A549 treated with AZD9567 at 1 μM for 4 hours (cell line): ENCODE results near the gene ICAM2. TPM values are rescaled to one million over a fixed set of nuclear protein-coding genes. Genes with fewer than 3 reads are reported as not detected.

ENCODE experiments used
- total RNA-seq: library from RNA; stranded (reverse); fragments of 200-300 nt; extraction: Qiagen RNA extraction; gene quantifications from 5 replicates; pipeline ENCODE4 v1.2.3, GENCODE V29; 2022; ENCODE audit not compliant: insufficient read depth

Gene ICAM2
- total RNA-seq = 0.08 to 0.09 TPM in 2 of 5 replicates, not detected in the others

DNA sequence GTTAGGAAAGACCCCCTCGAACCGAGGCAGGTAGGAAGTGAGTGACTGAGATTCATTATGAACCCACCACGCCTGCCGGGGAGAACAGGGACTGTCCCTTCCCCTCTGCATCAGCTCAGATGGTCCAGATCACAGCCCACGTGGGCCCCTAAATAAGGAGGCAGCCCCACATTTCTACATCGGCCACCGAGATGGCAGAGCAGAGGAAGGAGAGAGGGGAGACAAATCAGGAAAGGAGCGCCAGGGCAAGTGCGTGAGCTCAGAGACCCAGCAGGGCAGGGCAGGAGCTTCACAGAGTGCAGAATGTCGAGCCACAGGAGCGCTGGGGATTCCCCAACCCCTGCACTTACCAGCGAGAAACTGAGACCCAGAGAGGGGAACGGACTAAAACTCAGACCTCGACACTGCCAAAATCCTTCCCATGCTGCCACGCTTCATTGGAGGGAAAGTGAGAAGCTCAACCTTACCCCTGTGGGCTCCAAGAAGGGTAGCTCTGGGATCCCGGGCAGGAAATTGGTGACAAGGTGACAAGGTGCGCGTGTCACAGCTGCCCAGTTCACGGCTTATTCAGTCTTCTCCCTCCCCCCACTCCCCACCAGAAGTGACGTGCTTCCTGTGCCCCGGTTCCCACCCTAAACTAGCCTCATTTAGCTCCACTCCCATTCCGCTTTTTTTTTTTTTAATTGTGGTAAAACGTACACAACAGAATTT lies at the start of gene ICAM2:
Gene ICAM2, minus strand, starts transcription at position 578 of the 711 bp plus-strand sequence. CDS start 13,942 bp downstream, outside the sequence.

GRCh38 chr17:63998050-63998720 lies 22.2 kb downstream of the ICAM2 start, which contains the start of gene PRR29:
PRR29 (plus strand) TSS chr17:63998351; CDS start chr17:63998365, 14 bp downstream.

GRCh38 chr17:63972796-63973195 lies 47.6 kb downstream of the ICAM2 start, which contains the start of gene SCN4A:
SCN4A (minus strand) TSS chr17:63972918; CDS start chr17:63972841, 77 bp downstream.

Other genes starting within 250 kb of the ICAM2 start
- 93.5 to 137 TPM (median 99.5 TPM) in 5 replicates for gene CCDC47, start 247.0 kb downstream of the ICAM2 start, total RNA-seq
- 96.9 to 111 TPM (median 100 TPM) in 5 replicates for gene DDX42, start 246.5 kb downstream of the ICAM2 start, total RNA-seq
- 202 to 232 TPM (median 220 TPM) in 5 replicates for gene PSMC5, start 193.2 kb downstream of the ICAM2 start, total RNA-seq
- gene FTSJ3, start 193.0 kb downstream of the ICAM2 start, total RNA-seq = 50.6 to 85.0 TPM (median 56.6 TPM) in 5 replicates
- gene SMARCD2, start 177.9 kb downstream of the ICAM2 start, total RNA-seq = 53.2 to 61.5 TPM (median 57.0 TPM) in 5 replicates
- not detected in 5 replicates for gene CSH2, start 147.0 kb downstream of the ICAM2 start, total RNA-seq
- gene GH2, start 138.7 kb downstream of the ICAM2 start, total RNA-seq = not detected in 5 replicates
- not detected in 5 replicates for gene CSH1, start 124.1 kb downstream of the ICAM2 start, total RNA-seq
- gene CSHL1, start 109.4 kb downstream of the ICAM2 start, total RNA-seq = not detected in 5 replicates
- gene GH1, start 101.8 kb downstream of the ICAM2 start, total RNA-seq = not detected in 5 replicates
- 0.07 TPM in 2 of 5 replicates, not detected in the others for gene CD79B, start 88.3 kb downstream of the ICAM2 start, total RNA-seq
- 0.02 to 0.03 TPM (median 0.02 TPM) in 3 of 5 replicates, not detected in the others for gene SCN4A, start 47.7 kb downstream of the ICAM2 start, total RNA-seq
- 0.48 to 0.71 TPM (median 0.56 TPM) in 4 of 5 replicates, not detected in the other for gene PRR29, start 22.3 kb downstream of the ICAM2 start, total RNA-seq
- 2.2 to 4.3 TPM (median 3.7 TPM) in 5 replicates for gene ERN1, start 109.5 kb upstream of the ICAM2 start, total RNA-seq
- 11.6 to 13.7 TPM (median 13.1 TPM) in 5 replicates for gene TEX2, start 242.6 kb upstream of the ICAM2 start, total RNA-seq